DMS53 (cell line): Measurements from ENCODE around the gene GTF2A2.
"Not testable (repeated sequence)": the region's sequence is repeated elsewhere in the genome, so short reads cannot be mapped to it uniquely, and the experiment has no call there.

Source experiments
- DNase-seq: peaks from one replicate; lab custom pipeline; 2025; lab: John Stamatoyannopoulos, UW

Gene GTF2A2

DNA sequence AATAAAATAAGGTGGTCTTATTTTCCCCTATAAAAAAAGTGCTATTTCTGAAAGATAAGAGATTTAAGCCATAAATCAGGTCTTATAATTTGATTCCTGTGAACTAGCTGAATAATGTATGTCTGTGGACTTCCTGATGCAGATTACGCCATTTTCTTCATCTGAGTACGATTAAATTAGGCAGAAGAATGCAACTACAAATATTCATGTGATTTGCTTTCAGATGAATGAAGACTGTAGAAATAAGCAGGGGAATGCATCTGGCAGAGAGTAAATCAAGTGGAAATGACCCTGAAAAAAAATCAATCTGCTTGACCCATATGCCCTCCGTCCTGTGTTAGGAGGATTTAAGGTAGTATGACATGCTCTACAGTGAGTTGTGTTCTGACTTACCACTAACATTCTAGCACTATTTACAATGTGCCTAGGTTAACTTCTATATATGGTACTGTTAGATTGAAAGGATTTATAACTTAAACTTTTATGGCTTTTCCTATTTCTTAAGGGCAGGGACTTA lies 17.1 kb upstream of the GTF2A2 start:
- DNase-seq = no peak

DNA sequence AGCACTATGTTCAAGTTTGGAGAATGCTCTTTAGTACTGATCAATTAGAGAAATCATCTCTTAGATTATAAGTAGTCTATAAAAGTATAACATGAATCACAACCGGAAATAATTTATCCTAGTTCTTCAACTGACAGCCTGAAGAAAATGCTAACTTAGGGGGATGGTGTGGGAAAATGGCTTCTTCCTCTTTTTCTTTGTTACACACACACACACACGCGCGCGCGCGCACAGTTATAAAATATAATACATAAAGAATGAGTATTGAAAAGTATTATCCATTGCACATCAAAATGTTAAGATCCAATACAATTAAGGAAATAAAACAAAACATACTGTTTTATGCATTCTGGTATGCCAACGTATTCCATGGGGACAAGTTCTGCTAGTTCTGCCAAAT lies 11.2 kb upstream of the GTF2A2 start:
- DNase-seq = no peak

DNA sequence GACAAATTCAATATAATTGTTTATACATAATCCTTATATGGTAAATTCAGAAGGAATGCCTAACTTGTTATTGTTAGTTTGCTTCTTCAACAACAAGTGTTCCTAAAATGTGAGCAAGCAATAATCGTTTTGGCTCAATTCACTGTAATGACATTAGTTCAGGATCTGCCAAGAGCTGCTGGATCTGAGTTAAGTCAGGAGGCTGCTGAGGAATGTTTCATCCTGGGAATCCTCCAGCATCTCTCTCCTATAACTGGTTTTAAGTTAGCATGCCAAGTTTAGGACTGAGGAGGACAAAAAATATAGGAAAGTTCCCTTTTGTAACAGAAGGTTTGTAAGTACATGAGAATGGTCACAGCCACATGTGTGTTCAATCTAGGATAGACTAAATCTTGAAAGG lies 4.9 kb upstream of the GTF2A2 start:
- no peak for DNase-seq

DNA sequence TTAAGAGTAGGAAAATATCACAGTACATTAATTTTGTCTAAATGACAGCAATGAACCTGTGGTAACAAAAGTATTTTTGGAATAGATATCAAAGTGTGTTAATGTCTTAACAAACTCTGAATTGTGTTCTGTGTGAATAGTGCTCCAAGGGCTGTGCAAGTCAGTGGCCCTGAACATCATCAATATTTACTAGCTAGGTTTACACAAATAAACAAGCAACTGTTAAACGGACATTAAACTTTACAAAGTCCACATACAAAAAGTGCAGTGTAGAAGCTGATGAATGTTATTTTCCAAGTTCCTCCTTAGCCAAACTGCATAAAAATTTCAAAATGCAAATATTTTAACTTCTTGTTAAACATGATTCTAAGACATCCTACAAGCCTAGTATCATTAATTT lies 2.1 kb upstream of the GTF2A2 start:
- no peak for DNase-seq

DNA sequence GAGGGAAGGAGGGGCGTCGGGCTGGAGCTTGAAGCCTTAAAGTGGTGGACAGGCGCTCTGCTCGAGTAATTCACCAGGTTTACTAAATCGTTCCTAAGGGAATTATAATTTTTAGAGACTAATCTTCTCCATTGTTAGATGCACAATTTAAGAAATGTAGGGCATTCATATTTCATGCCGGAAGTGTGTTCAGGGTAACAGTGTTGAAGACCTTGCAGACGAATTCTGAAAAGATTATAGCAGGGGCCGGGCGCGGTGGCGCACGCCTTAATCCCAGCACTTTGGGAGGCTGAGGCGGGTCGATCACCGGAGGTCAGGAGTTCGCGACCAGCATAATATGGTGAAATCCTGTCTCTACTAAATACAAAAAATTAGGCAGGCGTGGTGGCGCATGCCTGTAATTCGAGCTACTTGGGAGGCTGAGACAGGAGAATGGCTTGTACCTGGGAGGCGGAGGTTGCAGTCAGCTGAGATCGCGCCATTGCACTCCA lies 365 bp upstream of the GTF2A2 start:
- DNase-seq = no peak

DNA sequence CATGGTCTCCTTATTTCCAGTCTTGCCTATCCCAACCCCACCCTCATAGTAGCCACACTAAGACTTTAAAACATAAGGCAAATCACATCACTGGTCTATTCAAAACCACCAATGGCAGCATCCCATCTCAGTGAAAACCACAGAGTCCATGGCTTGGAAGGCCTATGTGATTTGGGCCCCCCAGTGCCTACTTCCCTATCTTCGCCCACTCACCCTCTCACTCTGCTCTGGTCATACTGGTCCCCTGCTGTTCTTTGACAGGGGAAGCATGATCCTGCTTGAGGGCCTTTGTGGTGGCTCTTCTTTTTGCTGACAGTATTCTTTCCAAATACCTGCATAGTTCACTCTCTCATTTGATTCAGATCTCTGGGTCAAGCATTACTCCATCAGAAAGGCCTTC lies 3.3 kb downstream of the GTF2A2 start:
- no peak for DNase-seq

DNA sequence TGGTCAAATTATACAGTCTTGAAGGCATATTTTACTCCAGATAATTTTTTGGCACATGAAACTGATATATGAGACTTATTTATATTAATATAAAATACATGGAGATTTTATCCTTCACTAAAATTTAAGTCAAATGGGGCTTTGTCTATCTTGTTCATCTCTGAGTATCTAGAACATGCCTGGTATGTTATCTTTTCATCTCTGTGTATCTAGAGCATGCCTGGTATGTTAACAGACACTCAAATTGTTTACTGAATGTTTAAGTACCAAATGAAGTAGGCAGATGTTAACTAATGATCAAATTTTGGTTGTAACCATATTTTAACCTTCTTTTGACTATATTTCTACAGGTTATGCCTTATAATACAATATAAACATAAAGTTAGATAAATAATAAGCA lies 7.7 kb downstream of the GTF2A2 start:
- peak; percentile 57 for DNase-seq

DNA sequence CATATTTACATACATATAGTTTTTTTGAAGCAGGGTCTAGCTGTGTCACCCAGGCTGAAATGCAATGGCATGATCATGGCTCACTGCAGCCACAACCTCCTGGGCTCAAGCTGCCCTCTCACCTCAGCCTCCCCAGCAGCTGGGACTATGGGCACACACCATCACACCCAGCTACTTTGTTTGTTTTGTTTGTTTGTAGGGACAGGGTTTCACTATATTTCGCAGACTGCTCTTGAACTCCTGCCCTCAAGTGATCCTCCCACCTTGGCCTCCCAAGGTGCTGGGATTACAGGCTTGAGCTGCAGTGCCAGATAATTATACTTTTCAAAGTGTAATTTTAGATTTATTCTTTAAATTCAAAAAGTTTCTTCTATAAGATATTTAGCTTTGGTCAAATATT lies 10.2 kb downstream of the GTF2A2 start:
- DNase-seq = peak; percentile 4

DNA sequence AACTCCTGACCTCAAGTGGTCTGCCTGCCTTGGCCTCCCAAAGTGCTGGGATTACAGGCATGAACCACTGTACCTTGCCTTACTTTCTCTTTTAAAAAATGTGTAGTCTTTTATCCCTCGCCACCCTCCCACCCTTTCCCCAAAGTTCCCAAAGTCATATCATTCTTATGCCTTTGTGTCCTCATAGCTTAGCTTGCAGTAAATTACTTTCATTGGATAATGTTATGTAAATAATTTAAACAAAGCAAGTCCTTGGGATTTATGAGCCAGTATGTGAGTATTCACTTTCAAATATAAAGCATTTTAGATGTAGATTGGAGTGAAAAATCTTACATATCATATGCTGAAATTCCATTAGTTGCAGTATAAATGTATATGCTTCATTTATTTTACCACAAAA lies 11.0 kb downstream of the GTF2A2 start:
- DNase-seq = no peak

DNA sequence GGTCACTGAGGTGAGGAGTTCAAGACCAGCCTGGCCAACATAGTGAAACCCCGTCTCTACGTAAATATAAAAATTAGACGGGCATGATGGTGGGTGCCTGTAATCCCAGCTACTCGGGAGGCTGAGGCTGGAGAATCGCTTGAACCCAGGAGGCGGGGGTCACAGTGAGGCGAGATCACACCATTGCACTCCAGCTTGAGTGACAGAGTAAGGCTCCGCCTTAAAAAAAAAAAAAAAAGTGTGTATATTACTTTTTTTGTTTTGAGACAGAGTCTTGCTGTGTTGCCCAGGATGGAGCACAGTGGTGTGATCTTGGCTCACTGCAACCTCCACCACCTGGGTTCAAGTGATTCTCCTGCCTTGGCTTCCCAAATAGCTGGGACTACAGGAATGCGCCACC lies 11.5 kb downstream of the GTF2A2 start:
- not testable (repeated sequence) for DNase-seq

DNA sequence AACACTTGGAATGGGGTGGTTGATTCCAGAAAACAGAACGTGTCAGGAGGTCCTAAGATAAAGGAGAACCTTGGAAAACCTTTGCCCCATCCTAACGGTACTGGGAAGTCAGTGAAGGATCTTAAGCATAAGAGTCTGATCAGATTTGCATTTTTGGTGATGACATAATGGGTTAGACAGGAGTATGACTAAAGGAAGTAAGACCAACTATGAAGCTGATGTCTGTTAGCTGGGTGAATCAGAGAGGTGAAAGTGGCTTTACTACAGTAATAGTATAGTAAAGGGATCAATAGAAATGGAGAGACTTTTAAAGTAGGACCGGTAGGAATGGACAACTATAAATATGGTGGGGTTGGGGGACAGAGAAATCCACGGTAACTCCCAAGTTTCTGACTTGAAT lies 12.6 kb downstream of the GTF2A2 start:
- no peak for DNase-seq

DNA sequence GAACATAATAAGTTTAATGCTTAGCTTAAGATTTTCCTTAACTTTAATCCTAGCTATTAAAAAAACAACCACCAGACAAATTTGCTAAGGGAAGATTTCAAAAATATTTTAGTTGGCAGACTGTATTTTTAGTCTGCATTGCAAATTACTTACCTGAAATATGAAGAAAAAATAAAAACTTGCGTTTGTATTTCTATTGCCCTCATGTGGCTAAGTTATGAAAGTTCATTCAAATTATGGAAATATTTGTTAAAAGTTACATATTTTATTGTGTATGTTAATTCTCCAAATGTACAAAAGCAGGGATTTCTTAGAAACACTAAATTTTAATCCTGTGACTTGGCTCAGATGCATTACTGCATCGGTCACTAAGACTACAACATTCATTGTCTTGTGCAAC lies 15.0 kb downstream of the GTF2A2 start:
- no peak for DNase-seq

DNA sequence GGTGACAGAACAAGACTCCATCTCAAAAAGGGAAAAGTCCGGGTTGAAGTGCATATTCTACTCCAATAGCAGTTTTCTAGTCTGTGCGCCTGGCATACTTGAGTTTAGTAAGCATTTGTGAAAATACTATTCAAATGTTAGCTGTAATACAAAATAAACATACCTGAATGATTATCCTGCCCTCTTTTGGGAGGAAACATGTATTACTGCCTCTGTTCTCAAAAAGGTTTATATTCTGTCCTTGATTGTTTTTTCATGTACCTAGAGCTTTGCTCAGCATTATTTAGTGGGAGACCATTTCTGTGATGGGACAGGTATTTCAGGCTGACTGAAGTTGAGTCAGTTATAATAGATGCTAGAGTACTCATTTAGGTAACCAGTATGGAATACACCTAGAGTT lies 19.8 kb downstream of the GTF2A2 start:
- DNase-seq = peak; percentile 14

DNA sequence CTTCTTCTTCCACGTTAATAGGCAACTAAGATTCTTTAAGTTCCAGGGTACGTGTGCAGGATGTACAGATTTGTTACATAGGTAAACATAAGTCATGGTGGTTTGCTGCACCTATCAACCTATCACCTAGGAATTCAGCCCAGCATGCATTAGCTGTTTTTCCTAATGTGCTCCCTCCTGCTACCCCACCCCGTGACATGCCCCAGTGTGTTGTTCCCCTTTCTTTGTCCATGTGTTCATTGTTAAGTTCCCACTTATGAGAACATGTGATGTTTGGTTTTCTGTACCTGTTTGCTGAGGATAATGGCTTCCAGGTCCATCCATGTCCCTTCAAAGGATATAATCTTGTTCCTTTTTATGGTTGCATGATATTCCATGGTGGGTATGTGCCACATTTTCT lies 21.1 kb downstream of the GTF2A2 start:
- no peak for DNase-seq

DNA sequence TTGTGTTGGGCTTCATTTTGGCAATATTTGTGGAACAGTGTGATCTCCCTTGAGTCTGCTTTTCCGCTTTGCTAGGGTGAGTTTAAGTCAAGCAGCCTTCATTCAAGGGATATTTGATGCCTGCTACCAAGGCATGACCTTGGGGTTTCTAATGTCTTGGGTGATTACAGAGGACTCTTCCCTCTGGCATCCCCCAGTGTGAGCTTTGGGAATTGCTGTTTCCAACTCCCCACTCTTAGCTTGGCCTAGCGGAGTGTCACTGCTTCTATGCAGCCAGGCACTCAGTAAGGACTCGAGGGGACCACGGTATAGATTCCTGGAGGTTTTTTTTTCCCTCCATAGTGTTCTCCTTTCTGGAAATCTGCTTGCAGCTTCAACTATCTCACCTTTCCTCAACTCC lies 24.6 kb downstream of the GTF2A2 start:
- DNase-seq = peak; percentile 50

DNA sequence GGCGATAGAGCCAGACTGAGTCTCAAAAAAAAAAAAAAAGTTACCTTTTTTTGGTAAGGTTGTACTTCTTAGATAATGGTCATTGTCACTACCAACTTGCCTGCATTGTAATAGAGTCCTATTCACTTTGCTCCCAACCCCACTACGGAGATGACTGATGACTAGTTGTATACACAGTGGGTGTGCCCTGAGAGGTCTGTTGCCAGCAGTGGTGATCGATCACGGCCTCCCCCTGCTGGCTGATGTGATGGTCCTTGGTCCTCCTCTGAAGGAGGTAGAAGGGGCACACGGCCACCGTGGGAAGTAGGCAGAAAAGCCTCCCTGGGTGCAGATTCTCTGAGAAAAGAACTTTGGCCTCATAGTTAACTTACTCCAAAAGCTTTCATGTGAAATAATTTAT lies 35.0 kb downstream of the GTF2A2 start:
- peak; percentile 70 for DNase-seq

DNA sequence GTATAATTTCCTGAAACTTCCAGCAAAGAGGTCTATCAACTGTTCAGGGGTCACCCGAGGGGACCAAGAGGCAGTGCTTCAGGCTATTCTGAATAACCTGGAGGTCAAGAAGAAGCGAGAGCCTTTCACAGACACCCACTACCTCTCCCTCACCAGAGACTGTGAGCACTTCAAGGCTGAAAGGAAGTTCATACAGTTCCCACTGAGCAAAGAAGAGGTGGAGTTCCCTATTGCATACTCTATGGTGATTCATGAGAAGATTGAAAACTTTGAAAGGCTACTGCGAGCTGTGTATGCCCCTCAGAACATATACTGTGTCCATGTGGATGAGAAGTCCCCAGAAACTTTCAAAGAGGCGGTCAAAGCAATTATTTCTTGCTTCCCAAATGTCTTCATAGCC lies 38.9 kb downstream of the GTF2A2 start:
- no peak for DNase-seq

DNA sequence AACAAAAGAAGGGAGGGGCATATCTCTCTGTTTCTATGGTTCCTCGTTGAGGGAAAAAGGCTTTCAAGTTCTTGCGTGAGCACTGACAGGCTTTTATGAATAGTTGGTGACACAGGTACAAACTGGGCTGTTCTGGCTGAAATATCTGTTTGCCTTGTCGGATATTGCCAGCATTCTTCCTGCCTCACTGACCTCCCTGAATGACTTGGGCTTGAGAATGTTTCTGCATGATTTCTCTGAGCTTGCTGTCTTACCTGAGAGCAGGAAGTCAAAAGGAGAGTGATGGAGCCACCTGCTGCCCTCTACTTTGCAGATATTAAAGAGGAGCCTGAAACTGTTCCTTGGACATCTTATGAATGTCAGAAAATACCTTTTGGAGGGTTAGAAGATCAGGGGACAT lies 40.9 kb downstream of the GTF2A2 start:
- DNase-seq = peak; percentile 90

DNA sequence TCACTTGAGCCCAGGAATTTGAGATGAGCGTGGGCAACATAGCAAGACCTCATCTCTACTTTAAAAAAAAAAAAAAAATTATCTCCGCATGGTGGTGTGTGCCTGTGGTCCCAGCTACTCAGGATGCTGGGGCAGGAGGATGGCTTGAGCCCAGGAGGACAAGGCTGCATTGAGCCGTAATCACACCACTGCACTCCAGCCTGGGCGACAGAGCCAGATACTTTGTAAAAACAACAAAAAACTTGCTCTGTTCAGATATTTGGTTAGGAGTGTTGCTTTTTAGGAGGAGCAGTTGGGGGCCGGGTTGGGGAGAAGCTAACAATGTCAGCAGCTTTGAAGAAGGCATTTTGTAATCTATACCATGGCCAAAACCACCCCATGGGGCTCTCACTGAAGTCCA lies 41.7 kb downstream of the GTF2A2 start:
- DNase-seq = no peak

DNA sequence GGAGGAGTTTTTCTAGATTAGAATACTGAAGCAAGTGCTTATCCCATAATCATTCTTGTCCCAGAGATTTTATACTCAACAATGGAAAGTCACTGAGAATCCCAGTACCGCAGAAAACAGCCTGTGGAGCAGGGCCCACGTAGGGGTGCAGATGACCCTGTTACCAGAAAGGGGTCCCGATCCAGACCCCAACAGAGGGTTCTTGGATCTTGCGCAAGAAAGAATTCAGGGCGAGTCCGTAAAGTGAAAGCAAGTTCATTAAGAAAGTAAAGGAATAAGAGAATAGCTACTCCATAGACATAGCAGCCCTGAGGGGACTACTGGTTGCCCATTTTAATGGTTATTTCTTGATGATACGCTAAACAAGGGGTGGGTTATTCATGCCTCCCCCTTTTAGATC lies 43.2 kb downstream of the GTF2A2 start:
- DNase-seq = no peak

DNA sequence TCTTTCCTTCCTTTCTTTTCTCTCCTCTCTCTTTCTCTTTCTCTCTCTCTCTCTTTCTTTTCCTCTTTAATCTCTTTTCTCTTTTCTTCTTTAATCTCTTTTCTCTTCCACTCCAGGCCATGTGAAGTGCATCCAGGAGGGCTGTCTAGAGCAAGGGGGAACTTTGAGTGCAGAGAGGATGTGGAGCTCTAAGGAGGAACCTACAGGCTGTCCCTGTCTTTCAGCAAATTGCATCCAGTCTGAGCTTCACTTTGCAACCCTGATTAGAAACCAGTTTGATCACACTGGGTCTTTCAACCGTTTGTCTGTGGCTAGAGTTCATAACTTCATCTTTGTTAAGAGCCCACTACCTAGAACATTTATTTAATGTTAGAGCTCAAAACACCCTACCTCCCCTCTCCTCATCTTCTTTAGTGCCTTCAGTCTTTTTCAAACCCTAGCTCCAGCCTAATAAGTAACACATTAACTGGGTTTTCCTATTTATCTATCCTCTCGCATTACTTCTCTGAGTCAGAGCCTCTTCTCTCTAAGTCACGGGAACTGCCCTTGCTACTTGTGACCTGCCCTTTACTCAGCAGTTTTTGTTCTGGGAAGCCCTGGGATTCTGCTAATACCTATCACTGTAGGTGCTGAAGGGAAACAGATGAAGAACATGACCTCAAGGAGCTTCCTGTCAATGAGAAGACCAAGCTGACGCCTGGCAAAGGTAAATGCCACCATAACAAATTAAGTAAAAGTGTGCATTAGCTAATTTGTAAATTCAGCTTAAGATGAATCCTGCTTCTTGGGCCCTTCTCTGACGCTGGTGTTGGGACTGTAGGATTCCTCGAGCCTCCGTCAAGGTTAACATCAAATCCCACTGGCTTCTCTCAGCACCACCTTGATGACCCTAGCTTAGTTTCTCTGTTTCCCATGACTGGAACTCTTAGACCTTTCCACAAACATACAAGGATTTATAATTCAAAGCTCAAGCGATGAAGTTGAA lies 45.7 kb downstream of the GTF2A2 start, which contains the start of gene GCNT3:
GCNT3 (plus strand) TSS at position 508 of the 985 bp plus-strand sequence. CDS start 6,456 bp downstream, outside the sequence.
- peak; percentile 94 for DNase-seq

DNA sequence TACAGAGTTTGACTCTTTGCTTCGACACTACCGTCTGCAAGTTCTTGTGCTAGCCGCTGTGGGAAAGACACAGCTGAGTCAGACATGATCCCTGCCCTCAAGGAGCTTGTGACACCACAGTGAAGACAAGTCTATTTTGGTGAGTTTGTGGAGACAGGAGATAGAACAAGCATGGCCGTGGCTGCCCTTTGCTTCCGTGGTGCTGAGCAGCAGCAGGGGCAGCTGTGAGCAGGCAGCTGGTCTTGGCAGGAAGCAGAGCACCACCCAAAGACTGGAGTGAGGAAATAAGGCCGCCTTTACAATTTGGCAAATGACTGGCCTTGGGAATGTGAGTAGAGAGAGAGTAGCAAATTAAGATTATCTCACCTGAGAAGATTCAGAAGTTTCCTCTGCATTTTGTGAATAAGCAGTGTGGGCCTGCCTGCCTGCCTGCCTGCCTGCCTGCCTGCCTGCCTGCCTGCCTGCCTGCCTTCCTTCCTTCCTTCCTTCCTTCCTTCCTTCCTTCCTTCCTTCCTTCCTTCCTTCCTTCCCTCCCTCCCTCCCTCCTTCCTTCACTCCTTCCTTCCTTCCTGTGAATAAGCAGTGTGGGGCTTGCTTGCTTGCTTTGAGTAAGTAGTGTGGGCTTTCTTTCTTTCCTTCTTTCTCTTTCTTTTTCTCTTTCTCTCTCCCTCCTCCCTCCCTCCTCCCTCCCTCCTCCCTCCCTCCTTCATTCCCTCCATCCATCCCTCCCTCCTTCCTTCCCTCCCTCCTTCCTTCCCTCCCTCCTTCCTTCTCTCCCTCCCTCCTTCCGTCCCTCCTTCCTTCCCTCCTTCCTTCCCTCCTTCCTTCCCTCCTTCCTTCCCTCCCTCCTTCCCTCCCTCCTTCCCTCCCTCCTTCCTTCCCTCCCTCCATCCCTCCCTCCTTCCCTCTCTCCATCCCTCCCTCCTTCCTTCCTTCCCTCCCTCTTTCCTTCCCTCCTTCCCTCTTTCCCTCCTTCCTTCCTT lies 47.3 kb downstream of the GTF2A2 start:
- DNase-seq = peak; percentile 5
